Measurements from ENCODE around the gene NELL1. TPM values are rescaled to one million over a fixed set of nuclear protein-coding genes. Genes with fewer than 3 reads are reported as not detected.
A peak's percentile ranks its signal among the peaks of the same experiment; 100 is the strongest.

NELL1 gene
- under 1 TPM; 0.09 to 0.11 TPM for total RNA-seq
- polyA plus RNA-seq (2013, experiment 1 of 2): 1.6 TPM
- polyA plus RNA-seq (2013, experiment 2 of 2): 2.9 TPM
- long read RNA-seq, experiment 1: 0 reads
- long read RNA-seq, experiment 2, partial matches to known transcripts: 1 of 1 reads
- long read RNA-seq, experiment 2, other reads (novel, unspliced or antisense): 0 of 1 reads
- long read RNA-seq, experiment 3, partial matches to known transcripts: 0 of 1 reads
- long read RNA-seq, experiment 3, other reads (novel, unspliced or antisense): 0 of 1 reads
- long read RNA-seq, experiment 4, partial matches to known transcripts: 1 of 1 reads
- long read RNA-seq, experiment 4, other reads (novel, unspliced or antisense): 0 of 1 reads

- peak within 1 kb of the TSS; percentile 78 for H3K4me3 ChIP-seq (ENCODE audit: low read length)
These were observed at the start of gene NELL1 for GRCh38 chr11:20668844-20669819. NELL1 (plus strand) TSS chr11:20669586.

GRCh38 chr11:20620988-20621387 is 48.4 kb upstream of the NELL1 start:
- H3K9ac ChIP-seq (ENCODE audit: extremely low read depth, low read length, poor library complexity, severe bottlenecking): no peak overlapping the region
- TF ChIP-seq CTCF (conservative IDR thresholded peaks at IDR 0.05): no peak
- H3K9me3 ChIP-seq (ENCODE audit: control insufficient read depth, low read length): no peaks in the 10 kb centered on the region
- Mint-ChIP-seq H3K4me1 (no peaks in the 10 kb centered on the region), H3K9me3 (no peaks in the 10 kb centered on the region), H3K27me3 (ENCODE audit: insufficient read depth) (peaks cover 32% of the 10 kb centered on the region), H3K27ac (no peak overlapping the region), H3K36me3 (ENCODE audit: low read depth) (no peaks in the 10 kb centered on the region), H3K4me3 (no peak overlapping the region)
- no peak overlapping the region for H3K27ac ChIP-seq (ENCODE audit: low read depth, low read length)
- no peaks in the 10 kb centered on the region for H3K36me3 ChIP-seq (ENCODE audit: control insufficient read depth, insufficient read depth, low read length)
- H3K27me3 ChIP-seq (ENCODE audit: control insufficient read depth, insufficient read depth, low read length, poor library complexity, severe bottlenecking): no peaks in the 10 kb centered on the region
- no peak overlapping the region for H3K4me3 ChIP-seq (ENCODE audit: low read length)
- DNase-seq: no peak
- WGBS, 2 experiments (ENCODE audit: insufficient coverage in 1 of 2, insufficient read length in 1 of 2): 67% methylated on average over 1 of the region's 2 CpGs; no CpG with 5 or more reads in 1 of the 2 experiments
- H3K4me1 ChIP-seq (ENCODE audit: control insufficient read depth, insufficient read depth, low read length): peaks cover 2% of the 10 kb centered on the region

More at GRCh38 chr11:20668844-20669819, at the start of gene NELL1:
- no peak for TF ChIP-seq CTCF (conservative IDR thresholded peaks at IDR 0.05)
- no peaks in the 10 kb centered on the region for H3K4me1 ChIP-seq (ENCODE audit: control insufficient read depth, insufficient read depth, low read length)
- Mint-ChIP-seq H3K9me3 (no peaks in the 10 kb centered on the region), H3K27me3 (ENCODE audit: insufficient read depth) (peaks cover 94% of the 10 kb centered on the region), H3K4me3 (peak within 1 kb of the TSS; percentile 63), H3K36me3 (ENCODE audit: low read depth) (no peaks in the 10 kb centered on the region), H3K4me1 (peaks cover 25% of the 10 kb centered on the region), H3K27ac (no peak within 1 kb of the TSS)
- H3K27me3 ChIP-seq (ENCODE audit: control insufficient read depth, insufficient read depth, low read length, poor library complexity, severe bottlenecking): peaks cover 95% of the 10 kb centered on the region
- no peaks in the 10 kb centered on the region for H3K9me3 ChIP-seq (ENCODE audit: control insufficient read depth, low read length)
- WGBS, 2 experiments (ENCODE audit: insufficient coverage in 1 of 2, insufficient read length in 1 of 2): 1% methylated on average over 20 to 92 of the region's 93 CpGs
- H3K36me3 ChIP-seq (ENCODE audit: control insufficient read depth, insufficient read depth, low read length): no peaks in the 10 kb centered on the region
- no peak within 1 kb of the TSS for H3K27ac ChIP-seq (ENCODE audit: low read depth, low read length)
- DNase-seq: peak; percentile 81
- H3K9ac ChIP-seq (ENCODE audit: extremely low read depth, low read length, poor library complexity, severe bottlenecking): no peak within 1 kb of the TSS

GRCh38 chr11:20621679-20622078 is 47.7 kb upstream of the NELL1 start:
- Histone ChIP-seq H3K4me3 (ENCODE audit: low read length) (no peak overlapping the region), H3K9me3 (ENCODE audit: control insufficient read depth, low read length) (no peaks in the 10 kb centered on the region), H3K27ac (ENCODE audit: low read depth, low read length) (no peak overlapping the region), H3K27me3 (ENCODE audit: control insufficient read depth, insufficient read depth, low read length, poor library complexity, severe bottlenecking) (no peaks in the 10 kb centered on the region), H3K9ac (ENCODE audit: extremely low read depth, low read length, poor library complexity, severe bottlenecking) (no peak overlapping the region), H3K4me1 (ENCODE audit: control insufficient read depth, insufficient read depth, low read length) (peaks cover 2% of the 10 kb centered on the region), H3K36me3 (ENCODE audit: control insufficient read depth, insufficient read depth, low read length) (no peaks in the 10 kb centered on the region)
- Mint-ChIP-seq H3K27ac (no peak overlapping the region), H3K36me3 (ENCODE audit: low read depth) (no peaks in the 10 kb centered on the region), H3K4me1 (no peaks in the 10 kb centered on the region), H3K9me3 (no peaks in the 10 kb centered on the region), H3K4me3 (no peak overlapping the region), H3K27me3 (ENCODE audit: insufficient read depth) (peaks cover 33% of the 10 kb centered on the region)
- TF ChIP-seq CTCF (conservative IDR thresholded peaks at IDR 0.05): no peak
- 46 to 48% methylated on average over 5 to 6 of the region's 6 CpGs for WGBS, 2 experiments (ENCODE audit: insufficient coverage in 1 of 2, insufficient read length in 1 of 2)
- DNase-seq: peak; percentile 70
